Caco-2 (cell line): ENCODE data around the gene BRD3OS. TPM values are rescaled to one million over a fixed set of nuclear protein-coding genes. Genes with fewer than 3 reads are reported as not detected.

ENCODE experiments used
- BruUV-seq: library from RNA; stranded (reverse); fragments of 400-500 nt; replicated peaks from 2 replicates; lab custom pipeline; 2021; lab: Mats Ljungman, UMichigan
- CTCF ChIA-PET: fragments of 300-600 bp; sonication (Branson Sonifier 250); formaldehyde crosslinking; loops from one replicate; lab custom pipeline; 2022; ENCODE audit warnings: antibody characterized with exemption; lab: Charles Lee
- POLR2A ChIA-PET: fragments of 300-600 bp; sonication (Branson Sonifier 250); formaldehyde crosslinking; loops from one replicate; lab custom pipeline; 2022; ENCODE audit warnings: antibody characterized with exemption; lab: Charles Lee
- DNase-seq, 2 experiments: peaks; one replicate each; pipeline versions ENCODE4 v3.0.0 to v3.0.0-alpha.2; 2020 to 2022
- H3K27me3 ChIP-seq: replicated peaks from 2 replicates; pipeline ENCODE4 v1.6.0; 2011; ENCODE audit warnings: low read length; ENCODE audit not compliant: control insufficient read depth, insufficient read depth
- H3K36me3 ChIP-seq: 2 replicates; pipeline ENCODE4 v1.5.1; 2011; ENCODE audit warnings: low read length; ENCODE audit not compliant: control insufficient read depth, insufficient read depth
- H3K4me1 ChIP-seq: fragments of 250-450 bp; sonication (Bioruptor Pico); 2 replicates; pipeline ENCODE4 v1.5.1; 2020; ENCODE audit warnings: mild to moderate bottlenecking
- H3K4me3 ChIP-seq: 2 replicates; pipeline ENCODE4 v1.5.1; 2011; ENCODE audit warnings: low read depth, mild to moderate bottlenecking, control low read depth, low read length
- H3K9me3 ChIP-seq: fragments of 250-450 bp; sonication (Bioruptor Pico); 2 replicates; pipeline ENCODE4 v1.5.1; 2020; ENCODE audit warnings: mild to moderate bottlenecking, moderate library complexity
- H3K27ac Mint-ChIP-seq: one replicate; pipeline ENCODE4 v1.8.0; 2022; ENCODE audit warnings: mixed read lengths; ENCODE audit not compliant: unreplicated experiment
- H3K27me3 Mint-ChIP-seq: one replicate; pipeline ENCODE4 v1.8.0; 2022; ENCODE audit warnings: mixed read lengths; ENCODE audit not compliant: insufficient read depth, unreplicated experiment
- H3K36me3 Mint-ChIP-seq: one replicate; pipeline ENCODE4 v1.8.0; 2022; ENCODE audit warnings: mild to moderate bottlenecking, mixed read lengths; ENCODE audit not compliant: insufficient read depth, unreplicated experiment
- H3K4me1 Mint-ChIP-seq: one replicate; pipeline ENCODE4 v1.8.0; 2022; ENCODE audit warnings: low read depth, mixed read lengths; ENCODE audit not compliant: unreplicated experiment
- H3K4me3 Mint-ChIP-seq: one replicate; pipeline ENCODE4 v1.8.0; 2022; ENCODE audit warnings: mild to moderate bottlenecking, moderate library complexity, mixed read lengths; ENCODE audit not compliant: unreplicated experiment
- H3K9me3 Mint-ChIP-seq: one replicate; pipeline ENCODE4 v1.8.0; 2022; ENCODE audit warnings: mixed read lengths; ENCODE audit not compliant: unreplicated experiment
- intact Hi-C: fragments of 100-400 bp; cut with micrococcal nuclease; formaldehyde crosslinking; loops from one replicate; pipeline ENCODE4 v1.10.0; 2022; ENCODE audit not compliant: unreplicated experiment
- total RNA-seq: library from RNA; stranded (reverse); gene quantifications from 2 replicates; pipeline ENCODE4 v1.2.3, GENCODE V29; 2022
- TF ChIP-seq, protein P1 (sequence below), 2 experiments: fragments of 200-600 bp in 1 of 2; IDR thresholded peaks; 1 replicate in 1 of 2; 2 replicates in 1 of 2; pipeline versions ENCODE4 v1.5.1 to v1.8.0; 2011 to 2022; ENCODE audit warnings: antibody characterized with exemption in 1 of 2, control low read depth in 1 of 2, inconsistent platforms in 1 of 2, low read depth in 1 of 2, low read length in 1 of 2, mild to moderate bottlenecking in 1 of 2, moderate library complexity in 1 of 2; ENCODE audit not compliant: insufficient read depth in 1 of 2, severe bottlenecking in 1 of 2, unreplicated experiment in 1 of 2

Gene BRD3OS
- total RNA-seq, 1 experiment from 2014 or later, result 9.4 TPM

DNA sequence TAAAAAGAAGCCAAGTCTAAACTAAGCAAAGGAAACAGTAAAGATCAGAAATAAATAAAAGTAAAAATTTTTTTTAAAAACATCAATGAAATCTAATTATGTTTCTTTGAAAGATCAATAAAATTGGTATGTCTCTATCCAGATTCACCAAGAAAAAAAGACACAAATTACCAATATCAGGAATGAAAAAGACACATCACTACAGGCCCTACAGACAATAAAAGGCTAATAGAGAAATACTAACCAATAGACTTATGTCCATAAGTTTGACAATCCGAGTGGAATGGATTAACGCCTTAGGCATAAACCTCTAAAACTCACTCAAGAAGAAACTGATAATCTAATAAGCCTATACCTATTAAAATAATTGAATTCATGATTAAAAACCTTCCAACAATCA, 12.4 kb downstream of the BRD3OS start:
- Histone ChIP-seq H3K9me3 (no peaks in the 10 kb centered on the region), H3K4me3 (no peak overlapping the region), H3K27me3 (no peaks in the 10 kb centered on the region), H3K36me3 (peaks cover 4% of the 10 kb centered on the region; the same call in 1 of the 2 replicates), H3K4me1 (no peaks in the 10 kb centered on the region)
- ChIA-PET CTCF (no interaction called here), POLR2A (no interaction called here)
- no peaks in the 10 kb centered on the region for H3K4me1 Mint-ChIP-seq
- peaks cover 53% of the 10 kb centered on the region for H3K36me3 Mint-ChIP-seq
- H3K27ac Mint-ChIP-seq, result no peak overlapping the region
- intact Hi-C loops, result no loop called here
- no peaks in the 10 kb centered on the region for H3K27me3 Mint-ChIP-seq
- no peaks in the 10 kb centered on the region for H3K9me3 Mint-ChIP-seq
- TF ChIP-seq, protein P1, sequence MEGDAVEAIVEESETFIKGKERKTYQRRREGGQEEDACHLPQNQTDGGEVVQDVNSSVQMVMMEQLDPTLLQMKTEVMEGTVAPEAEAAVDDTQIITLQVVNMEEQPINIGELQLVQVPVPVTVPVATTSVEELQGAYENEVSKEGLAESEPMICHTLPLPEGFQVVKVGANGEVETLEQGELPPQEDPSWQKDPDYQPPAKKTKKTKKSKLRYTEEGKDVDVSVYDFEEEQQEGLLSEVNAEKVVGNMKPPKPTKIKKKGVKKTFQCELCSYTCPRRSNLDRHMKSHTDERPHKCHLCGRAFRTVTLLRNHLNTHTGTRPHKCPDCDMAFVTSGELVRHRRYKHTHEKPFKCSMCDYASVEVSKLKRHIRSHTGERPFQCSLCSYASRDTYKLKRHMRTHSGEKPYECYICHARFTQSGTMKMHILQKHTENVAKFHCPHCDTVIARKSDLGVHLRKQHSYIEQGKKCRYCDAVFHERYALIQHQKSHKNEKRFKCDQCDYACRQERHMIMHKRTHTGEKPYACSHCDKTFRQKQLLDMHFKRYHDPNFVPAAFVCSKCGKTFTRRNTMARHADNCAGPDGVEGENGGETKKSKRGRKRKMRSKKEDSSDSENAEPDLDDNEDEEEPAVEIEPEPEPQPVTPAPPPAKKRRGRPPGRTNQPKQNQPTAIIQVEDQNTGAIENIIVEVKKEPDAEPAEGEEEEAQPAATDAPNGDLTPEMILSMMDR (IDR thresholded peaks at IDR 0.05; ENCODE audit: insufficient read depth in 1 of 2, low read depth in 1 of 2, low read length in 1 of 2, severe bottlenecking in 1 of 2, unreplicated experiment in 1 of 2), result no peak
- H3K4me3 Mint-ChIP-seq, result no peak overlapping the region
- BruUV-seq, result no TSS peak
- no peak for DNase-seq

DNA sequence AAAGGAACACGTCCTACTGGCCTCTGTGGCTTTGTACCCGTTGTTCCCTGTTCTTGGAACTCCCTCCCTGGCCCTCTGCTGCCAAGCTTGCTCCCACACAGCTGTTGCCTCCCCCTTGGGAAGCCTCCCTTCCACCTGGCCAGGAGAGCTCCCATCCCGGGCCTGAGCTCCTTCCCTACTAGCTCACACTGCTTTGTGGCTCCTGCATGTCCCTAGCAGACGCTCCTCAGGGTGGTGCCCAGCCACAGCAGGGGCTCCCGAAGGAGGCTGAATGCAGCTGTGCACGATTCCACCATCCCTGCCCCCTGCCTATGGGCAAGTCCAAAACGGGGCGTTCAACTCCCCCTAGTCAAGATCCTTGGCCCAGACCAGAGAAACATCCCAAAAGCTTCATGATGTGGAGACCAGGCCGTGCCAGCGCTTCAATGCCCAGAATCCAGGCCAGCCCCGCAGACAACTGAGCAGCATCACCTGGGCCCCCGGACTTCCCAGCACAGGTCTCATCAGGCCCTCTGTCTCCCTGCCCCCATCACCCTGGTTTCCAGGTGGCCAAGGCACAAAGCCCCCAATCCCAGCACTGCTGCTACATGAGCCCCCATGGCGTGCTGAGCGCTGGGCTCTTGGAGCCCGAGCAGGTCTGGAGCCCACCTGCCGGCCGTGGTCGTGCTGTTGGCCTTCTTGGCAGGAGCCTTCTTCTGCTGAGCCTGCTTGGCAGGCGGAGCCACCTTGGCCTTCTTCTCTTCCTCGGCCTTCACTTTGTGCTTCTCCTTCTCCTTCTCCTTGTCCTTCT, 14.3 kb downstream of the BRD3OS start:
- Mint-ChIP-seq H3K36me3 (peaks cover 52% of the 10 kb centered on the region), H3K4me1 (no peaks in the 10 kb centered on the region), H3K27me3 (no peaks in the 10 kb centered on the region), H3K27ac (no peak overlapping the region), H3K9me3 (no peaks in the 10 kb centered on the region), H3K4me3 (peak overlapping the region; percentile 6)
- H3K4me3 ChIP-seq, result no peak overlapping the region
- BruUV-seq, result no TSS peak
- TF ChIP-seq, protein P1 (IDR thresholded peaks at IDR 0.05; ENCODE audit: insufficient read depth in 1 of 2, low read depth in 1 of 2, low read length in 1 of 2, severe bottlenecking in 1 of 2, unreplicated experiment in 1 of 2), result no peak
- H3K27me3 ChIP-seq, result no peaks in the 10 kb centered on the region
- no peaks in the 10 kb centered on the region for H3K9me3 ChIP-seq
- CTCF ChIA-PET, result no interaction called here
- intact Hi-C loops, result no loop called here
- DNase-seq, result no peak
- H3K36me3 ChIP-seq, result peaks cover 4% of the 10 kb centered on the region; the same call in 1 of the 2 replicates
- H3K4me1 ChIP-seq, result no peaks in the 10 kb centered on the region
- POLR2A ChIA-PET, result no interaction called here

DNA sequence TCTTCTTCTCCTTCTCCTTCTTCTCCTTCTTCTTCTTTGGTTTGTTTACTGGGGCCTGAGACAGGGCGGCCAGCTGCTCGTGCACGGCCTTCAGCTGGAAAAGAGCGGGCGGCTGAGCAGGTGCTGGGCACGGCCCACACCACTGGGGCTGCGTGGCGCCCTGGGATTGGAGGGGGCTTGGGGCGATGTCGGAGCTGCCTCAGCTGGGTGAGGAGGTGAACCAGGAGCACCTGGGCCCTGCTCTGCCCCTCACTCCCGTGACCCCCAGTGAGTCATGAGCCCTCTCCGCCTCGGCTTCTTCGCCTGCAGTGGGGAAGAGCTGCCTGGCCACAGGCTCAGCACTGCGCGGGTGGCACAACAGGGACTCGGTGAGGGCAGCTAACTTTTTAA, 14.9 kb downstream of the BRD3OS start:
- H3K4me1 ChIP-seq, result no peaks in the 10 kb centered on the region
- ChIA-PET POLR2A (no interaction called here), CTCF (no interaction called here)
- Mint-ChIP-seq H3K9me3 (no peaks in the 10 kb centered on the region), H3K27ac (no peak overlapping the region), H3K4me1 (no peaks in the 10 kb centered on the region), H3K36me3 (peaks cover 50% of the 10 kb centered on the region), H3K4me3 (peak overlapping the region; percentile 6), H3K27me3 (no peaks in the 10 kb centered on the region)
- no peaks in the 10 kb centered on the region for H3K27me3 ChIP-seq
- DNase-seq, result no peak
- TF ChIP-seq, protein P1 (IDR thresholded peaks at IDR 0.05; ENCODE audit: insufficient read depth in 1 of 2, low read depth in 1 of 2, low read length in 1 of 2, severe bottlenecking in 1 of 2, unreplicated experiment in 1 of 2), result no peak
- no peaks in the 10 kb centered on the region for H3K9me3 ChIP-seq
- H3K36me3 ChIP-seq, result 0 out of 2 replicates have a peak, but pooled peaks cover 2% of the 10 kb centered on the region
- intact Hi-C loops, result no loop called here
- BruUV-seq, result no TSS peak
- no peak overlapping the region for H3K4me3 ChIP-seq
